Activated CD4-positive, alpha-beta T cell treated with anti-CD3 and anti-CD28 coated beads, Interleukin-2, amount 10 ng/mL, durations not matched to agents 7 days and 5 days (primary cell): Measurements from ENCODE around the gene HOXC9. TPM values are rescaled to one million over a fixed set of nuclear protein-coding genes. Genes with fewer than 3 reads are reported as not detected.
"Not testable (repeated sequence)": the region's sequence is repeated elsewhere in the genome, so short reads cannot be mapped to it uniquely, and the experiment has no call there.

ENCODE experiments used
- CTCF ChIA-PET: fragments of 350-600 bp; sonication (Branson Sonifier 250); formaldehyde crosslinking; loops from one replicate; lab custom pipeline; 2021; ENCODE audit warnings: antibody characterized with exemption; lab: Charles Lee
- POLR2A ChIA-PET: fragments of 350-600 bp; sonication (Branson Sonifier 250); formaldehyde crosslinking; loops from one replicate; lab custom pipeline; 2021; ENCODE audit warnings: antibody characterized with exemption; lab: Charles Lee
- DNase-seq: peaks from one replicate; pipeline ENCODE4 v3.0.0-alpha.2; 2020
- H3K27ac Mint-ChIP-seq: one replicate; pipeline ENCODE4 v1.8.0; 2021; ENCODE audit warnings: mild to moderate bottlenecking, moderate library complexity, mixed read lengths
- H3K27me3 Mint-ChIP-seq: one replicate; pipeline ENCODE4 v1.8.0; 2021; ENCODE audit warnings: mixed read lengths
- H3K36me3 Mint-ChIP-seq: one replicate; pipeline ENCODE4 v1.8.0; 2021; ENCODE audit warnings: low read depth, mixed read lengths
- H3K4me1 Mint-ChIP-seq: one replicate; pipeline ENCODE4 v1.8.0; 2021; ENCODE audit warnings: mixed read lengths
- H3K4me3 Mint-ChIP-seq: one replicate; pipeline ENCODE4 v1.8.0; 2021; ENCODE audit warnings: mild to moderate bottlenecking, moderate library complexity, mixed read lengths
- H3K9me3 Mint-ChIP-seq: one replicate; pipeline ENCODE4 v1.8.0; 2021; ENCODE audit warnings: mixed read lengths
- total RNA-seq, 2 experiments: library from RNA; stranded (reverse); gene quantifications; one replicate each; pipeline ENCODE4 v1.2.3, GENCODE V29; 2021

The HOXC9 gene
- total RNA-seq, 2 experiments from 2014 or later = not detected

- no peak for DNase-seq
- Mint-ChIP-seq H3K27me3 (peaks cover 90% of the 10 kb centered on the region), H3K36me3 (no peaks in the 10 kb centered on the region), H3K4me3 (no peak overlapping the region), H3K9me3 (no peaks in the 10 kb centered on the region), H3K4me1 (peaks cover 15% of the 10 kb centered on the region), H3K27ac (no peak overlapping the region)
- POLR2A ChIA-PET = no interaction called here
- CTCF ChIA-PET = interaction anchor here (1.5 kb wide), 1 partner anchor 18 kb away, joined by 3 read pairs; no protein-coding TSS in a partner anchor
Measured at GRCh38 chr12:54036620-54037359, 36.8 kb downstream of the HOXC9 start.

DNA sequence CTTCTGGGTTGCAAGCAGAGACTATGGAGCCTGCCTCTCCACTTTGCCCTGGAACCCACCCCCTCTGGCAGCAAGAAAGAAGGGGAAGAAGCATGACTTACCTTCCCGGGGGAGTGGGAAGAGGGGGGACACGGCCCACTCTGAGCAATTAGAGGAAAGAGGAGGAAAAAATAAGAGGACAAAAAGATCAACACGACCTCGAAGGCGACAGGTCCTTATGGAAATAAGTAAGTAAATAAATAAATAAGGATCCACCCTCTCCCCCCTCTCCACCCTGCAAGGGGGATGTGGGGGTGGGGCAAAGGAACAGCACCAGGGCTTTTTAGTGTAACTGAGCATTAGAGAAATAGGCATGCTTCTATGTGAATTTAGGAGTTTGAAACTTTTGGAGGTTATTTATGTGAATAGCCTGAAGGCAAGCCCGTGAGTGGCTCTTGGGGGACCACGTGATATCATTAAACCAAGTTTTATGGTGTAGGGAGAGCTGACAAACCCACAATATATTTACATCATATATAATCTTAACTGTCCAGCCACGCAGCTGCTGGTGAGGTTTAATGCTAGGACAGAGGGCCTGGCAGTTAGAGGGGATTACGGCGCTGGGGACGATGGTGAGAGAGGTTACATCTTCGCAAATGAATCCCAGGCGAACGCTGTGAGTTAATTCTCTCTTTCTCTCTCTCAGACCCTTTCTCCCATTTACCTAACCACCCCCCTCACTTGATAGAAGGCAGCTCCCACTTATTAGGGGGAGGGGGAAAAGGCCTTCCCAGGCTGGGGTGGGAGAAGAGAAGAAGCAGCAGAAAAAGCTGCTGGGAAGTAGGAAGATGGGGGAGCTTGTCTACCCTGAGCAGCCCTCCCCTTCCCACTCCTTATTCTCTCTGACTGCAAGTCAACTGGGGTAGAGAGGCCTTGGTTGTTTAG is 37.7 kb downstream of the HOXC9 start:
- DNase-seq = no peak
- POLR2A ChIA-PET = interaction anchor here (0.7 kb wide), 1 partner anchor 112 kb away, joined by 3 read pairs; no protein-coding TSS in a partner anchor
- Mint-ChIP-seq H3K9me3 (no peaks in the 10 kb centered on the region), H3K27ac (no peak overlapping the region), H3K4me3 (no peak overlapping the region), H3K4me1 (peaks cover 13% of the 10 kb centered on the region), H3K27me3 (peaks cover 89% of the 10 kb centered on the region), H3K36me3 (no peaks in the 10 kb centered on the region)
- CTCF ChIA-PET = interaction anchor here (0.8 kb wide), 1 partner anchor 170 kb away, joined by 3 read pairs; no protein-coding TSS in a partner anchor

DNA sequence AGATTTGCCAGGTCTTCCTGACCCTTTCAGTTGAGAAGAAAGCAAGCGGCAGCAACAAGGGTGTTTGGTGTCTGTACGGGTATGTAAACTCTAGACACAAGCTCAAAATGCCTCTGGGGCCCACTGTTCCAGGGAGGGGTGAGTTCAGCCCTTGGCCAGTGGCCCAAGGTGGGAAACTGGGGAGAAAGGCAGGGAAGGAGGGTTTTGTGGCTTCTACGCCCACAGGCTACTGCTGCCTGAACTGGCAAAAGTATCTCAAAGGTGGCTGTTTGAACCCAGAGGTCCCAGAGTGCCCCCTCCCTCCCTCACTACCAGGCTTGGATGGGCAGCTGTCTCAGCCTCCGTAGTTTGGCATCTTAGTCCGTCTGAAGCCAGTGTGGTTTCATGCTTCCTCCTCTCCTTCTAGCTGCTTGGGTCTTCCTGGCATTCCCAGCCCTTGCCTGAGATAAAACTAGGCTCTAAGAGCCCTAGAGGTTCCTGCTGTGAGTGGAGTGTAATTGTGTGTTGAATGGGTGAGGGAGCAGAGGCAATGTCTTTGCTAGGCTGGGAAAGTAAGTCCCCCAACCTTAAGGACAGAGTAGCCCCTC is 38.4 kb downstream of the HOXC9 start:
- H3K36me3 Mint-ChIP-seq = no peaks in the 10 kb centered on the region
- ChIA-PET POLR2A (interaction anchor here (0.7 kb wide), 1 partner anchor 113 kb away, joined by 3 read pairs; no protein-coding TSS in a partner anchor), CTCF (interaction anchor here (0.8 to 1.4 kb wide), 2 partner anchors 11 to 169 kb away, joined by 3 read pairs; no protein-coding TSS in a partner anchor)
- peaks cover 90% of the 10 kb centered on the region for H3K27me3 Mint-ChIP-seq
- no peaks in the 10 kb centered on the region for H3K9me3 Mint-ChIP-seq
- H3K27ac Mint-ChIP-seq = no peak overlapping the region
- peaks cover 9% of the 10 kb centered on the region for H3K4me1 Mint-ChIP-seq
- DNase-seq = no peak
- H3K4me3 Mint-ChIP-seq = no peak overlapping the region

GRCh38 chr12:54038871-54039414 is 39.0 kb downstream of the HOXC9 start:
- H3K4me1 Mint-ChIP-seq = peaks cover 11% of the 10 kb centered on the region
- no peaks in the 10 kb centered on the region for H3K36me3 Mint-ChIP-seq
- ChIA-PET POLR2A (no interaction called here), CTCF (interaction anchor here (0.8 to 1.4 kb wide), 2 partner anchors 12 to 169 kb away, joined by 3 read pairs; no protein-coding TSS in a partner anchor)
- H3K27me3 Mint-ChIP-seq = peaks cover 93% of the 10 kb centered on the region
- H3K4me3 Mint-ChIP-seq = no peak overlapping the region
- no peaks in the 10 kb centered on the region for H3K9me3 Mint-ChIP-seq
- no peak overlapping the region for H3K27ac Mint-ChIP-seq
- no peak for DNase-seq

DNA sequence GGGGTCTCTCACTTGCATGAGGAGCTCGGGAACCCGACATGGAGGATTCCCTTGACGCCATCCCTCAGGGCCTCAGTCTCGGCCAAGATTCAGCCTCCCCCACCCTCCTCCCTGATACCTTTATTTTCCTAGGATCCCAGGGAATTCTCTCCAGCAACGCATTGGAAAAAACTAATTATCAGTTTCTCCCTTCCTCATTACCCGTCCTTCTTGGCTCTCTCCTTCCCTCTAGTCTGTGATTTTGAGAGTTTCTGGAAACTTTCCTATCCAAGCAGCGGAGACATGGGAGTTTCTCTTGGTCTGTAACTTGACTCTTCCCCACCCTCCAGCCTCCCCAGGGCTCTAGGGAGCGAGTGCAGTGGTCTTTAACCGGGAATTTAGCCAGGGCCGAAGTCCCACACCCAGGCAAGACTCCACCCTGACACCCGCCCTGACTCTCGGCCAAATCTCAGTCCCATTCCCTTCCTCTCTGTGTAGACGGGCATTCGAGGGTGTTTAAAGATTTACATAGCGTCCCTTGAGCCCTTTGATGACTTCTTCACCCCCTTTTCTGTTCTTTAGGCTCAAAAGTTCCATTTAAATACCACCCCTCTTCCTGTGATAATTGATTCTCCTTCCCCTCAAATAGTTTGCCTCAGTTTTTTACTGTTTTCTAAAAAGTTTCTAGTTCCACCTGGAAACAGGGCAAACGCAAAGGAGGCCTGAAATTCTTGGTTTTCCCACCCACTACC is 39.6 kb downstream of the HOXC9 start:
- Mint-ChIP-seq H3K4me3 (no peak overlapping the region), H3K27ac (no peak overlapping the region), H3K36me3 (no peaks in the 10 kb centered on the region), H3K9me3 (no peaks in the 10 kb centered on the region), H3K4me1 (peaks cover 13% of the 10 kb centered on the region), H3K27me3 (peaks cover 94% of the 10 kb centered on the region)
- ChIA-PET CTCF (interaction anchor here (1.4 kb wide), 1 partner anchor 12 kb away, joined by 3 read pairs; no protein-coding TSS in a partner anchor), POLR2A (no interaction called here)
- DNase-seq = no peak

DNA sequence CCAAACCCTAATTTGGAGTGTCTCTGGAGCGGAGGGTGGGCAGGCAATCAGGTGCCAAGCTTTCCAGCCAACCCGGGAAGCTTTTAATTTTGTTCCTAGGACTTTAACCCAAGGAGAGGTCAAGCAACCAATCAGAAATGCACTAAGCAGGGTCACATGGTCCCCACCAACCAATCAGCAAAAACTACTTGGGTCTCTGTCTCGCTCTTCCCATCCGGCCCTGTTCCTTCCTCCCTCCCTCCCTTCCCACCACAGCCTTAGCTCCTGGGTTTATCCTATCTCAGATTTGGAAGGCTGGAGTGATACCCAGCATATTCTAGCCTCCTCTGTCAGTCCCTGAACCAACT is 40.2 kb downstream of the HOXC9 start:
- CTCF ChIA-PET = interaction anchor here (1.8 kb wide), 2 partner anchors 23 to 99 kb away, joined by 5 to 6 read pairs; no protein-coding TSS in a partner anchor
- POLR2A ChIA-PET = no interaction called here
- H3K27ac Mint-ChIP-seq = no peak overlapping the region
- no peaks in the 10 kb centered on the region for H3K36me3 Mint-ChIP-seq
- H3K4me1 Mint-ChIP-seq = peaks cover 11% of the 10 kb centered on the region
- H3K4me3 Mint-ChIP-seq = no peak overlapping the region
- no peak for DNase-seq
- H3K27me3 Mint-ChIP-seq = peaks cover 95% of the 10 kb centered on the region
- no peaks in the 10 kb centered on the region for H3K9me3 Mint-ChIP-seq

DNA sequence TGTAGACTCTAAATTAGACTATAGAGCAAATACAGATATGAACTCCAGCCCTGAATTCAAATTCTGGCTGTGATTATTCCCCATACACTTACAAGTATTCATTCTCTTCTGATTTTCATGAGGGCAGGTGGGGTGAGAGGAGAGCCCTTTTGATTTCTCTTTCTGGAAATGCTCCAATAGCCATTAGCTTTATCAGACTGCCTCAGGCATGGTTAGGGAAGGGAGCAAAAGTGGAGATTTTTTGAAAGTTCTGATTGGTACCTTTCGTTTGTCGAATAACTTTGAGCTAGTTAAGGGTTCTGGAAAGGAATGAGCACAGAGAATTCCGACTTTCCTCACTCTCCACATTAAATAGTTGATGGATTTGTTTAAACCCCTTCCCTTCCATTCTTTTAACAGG is 40.7 kb downstream of the HOXC9 start:
- peaks cover 10% of the 10 kb centered on the region for H3K4me1 Mint-ChIP-seq
- no peaks in the 10 kb centered on the region for H3K9me3 Mint-ChIP-seq
- H3K27ac Mint-ChIP-seq = no peak overlapping the region
- ChIA-PET POLR2A (no interaction called here), CTCF (interaction anchor here (0.9 to 1.8 kb wide), 5 partner anchors 8 to 162 kb away, joined by 3 to 6 read pairs (median 5); partner anchors contain the start of gene HOXC5)
- H3K27me3 Mint-ChIP-seq = peaks cover 95% of the 10 kb centered on the region
- no peak overlapping the region for H3K4me3 Mint-ChIP-seq
- H3K36me3 Mint-ChIP-seq = no peaks in the 10 kb centered on the region
- DNase-seq = no peak

DNA sequence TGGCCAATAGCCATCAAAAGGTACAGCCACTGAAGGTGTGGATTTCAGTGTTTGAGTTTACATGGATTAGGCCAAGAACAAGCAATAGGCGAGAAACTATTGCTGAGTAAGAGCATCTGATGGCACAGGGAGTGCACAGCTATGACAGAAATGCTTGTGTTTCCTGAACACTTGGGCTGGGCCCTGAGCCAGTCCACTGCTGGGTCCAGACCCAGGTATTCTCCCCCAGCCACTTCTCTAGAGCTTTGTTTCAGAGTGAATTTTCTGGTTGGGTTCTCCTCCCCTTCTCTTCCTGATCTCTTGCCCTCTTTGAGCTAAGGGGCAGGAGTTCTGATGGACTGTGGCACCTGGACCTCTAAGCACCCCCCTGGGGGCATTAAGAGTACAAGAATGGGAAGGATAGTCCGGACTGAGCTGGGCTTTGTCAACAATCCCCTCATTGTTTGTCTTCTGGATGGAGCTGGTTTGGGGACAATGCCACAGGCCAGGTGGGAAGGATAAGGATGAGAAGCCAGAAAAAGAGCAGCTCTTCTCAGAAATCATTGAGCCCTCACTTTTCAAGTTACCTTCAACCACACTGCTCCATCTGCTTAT is 41.2 kb downstream of the HOXC9 start:
- Mint-ChIP-seq H3K4me3 (no peak overlapping the region), H3K4me1 (peaks cover 10% of the 10 kb centered on the region), H3K36me3 (no peaks in the 10 kb centered on the region), H3K27ac (no peak overlapping the region), H3K27me3 (peaks cover 95% of the 10 kb centered on the region), H3K9me3 (no peaks in the 10 kb centered on the region)
- ChIA-PET CTCF (interaction anchor here (0.8 to 1.8 kb wide), 6 partner anchors 9 to 162 kb away, joined by 3 to 6 read pairs (median 4); partner anchors contain the start of genes HOXC10 and HOXC5), POLR2A (no interaction called here)
- DNase-seq = no peak

DNA sequence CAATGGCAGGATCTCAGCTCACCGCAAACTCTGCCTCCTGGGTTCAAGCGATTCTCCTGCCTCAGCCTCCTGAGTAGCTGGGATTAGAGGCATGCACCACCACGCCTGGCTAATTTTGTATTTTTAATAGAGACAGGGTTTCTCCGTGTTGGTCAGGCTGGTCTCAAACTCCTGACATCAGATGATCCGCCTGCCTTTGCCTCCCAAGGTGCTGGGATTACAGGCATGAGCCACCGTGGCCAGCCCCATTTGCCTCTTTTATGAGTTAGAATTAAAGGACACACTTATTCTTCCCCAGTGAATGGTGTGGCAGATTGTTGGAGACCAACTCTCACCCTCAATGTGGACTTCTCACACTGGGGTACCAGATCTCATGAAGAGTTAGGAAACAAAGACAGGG is 42.1 kb downstream of the HOXC9 start:
- DNase-seq, H3K27ac Mint-ChIP-seq, POLR2A ChIA-PET, H3K4me3 Mint-ChIP-seq, H3K36me3 Mint-ChIP-seq, H3K9me3 Mint-ChIP-seq: not testable (repeated sequence)
- peaks cover 11% of the 10 kb centered on the region for H3K4me1 Mint-ChIP-seq
- H3K27me3 Mint-ChIP-seq = peaks cover 95% of the 10 kb centered on the region
- CTCF ChIA-PET = interaction anchor here (0.8 to 1.8 kb wide), 3 partner anchors 24 to 97 kb away, joined by 3 to 6 read pairs (median 5); partner anchors contain the start of gene HOXC10

- no peak for DNase-seq
- Mint-ChIP-seq H3K27me3 (peaks cover 95% of the 10 kb centered on the region), H3K9me3 (no peaks in the 10 kb centered on the region), H3K27ac (no peak overlapping the region), H3K4me3 (no peak overlapping the region), H3K36me3 (no peaks in the 10 kb centered on the region), H3K4me1 (peaks cover 13% of the 10 kb centered on the region)
- ChIA-PET POLR2A (no interaction called here), CTCF (interaction anchor here (0.5 to 0.6 kb wide), 2 partner anchors 10 to 148 kb away, joined by 3 read pairs; partner anchors contain the start of gene HOXC4)
Measured at GRCh38 chr12:54042970-54043853, 43.3 kb downstream of the HOXC9 start.
